Neuron (in vitro differentiated cells): ENCODE results near the gene CRKL.

Source experiments
- H2AFZ ChIP-seq: one replicate; pipeline ENCODE4 v1.6.1; 2013; ENCODE audit warnings: low read depth, mild to moderate bottlenecking, inconsistent platforms, low read length, moderate library complexity
- H3K27me3 ChIP-seq: one replicate; pipeline ENCODE4 v1.6.1; 2013; ENCODE audit warnings: low read length; ENCODE audit not compliant: insufficient read depth
- H3K36me3 ChIP-seq: one replicate; pipeline ENCODE4 v1.6.1; 2013; ENCODE audit warnings: low read length; ENCODE audit not compliant: insufficient read depth
- H3K4me1 ChIP-seq: one replicate; pipeline ENCODE4 v1.6.1; 2013; ENCODE audit warnings: low read length; ENCODE audit not compliant: insufficient read depth
- H3K4me3 ChIP-seq: 2 replicates; pipeline ENCODE4 v1.5.1; 2013; ENCODE audit warnings: mild to moderate bottlenecking, low read length, moderate library complexity
- H3K9me3 ChIP-seq: one replicate; pipeline ENCODE4 v1.6.1; 2013; ENCODE audit warnings: low read length

Gene CRKL

DNA sequence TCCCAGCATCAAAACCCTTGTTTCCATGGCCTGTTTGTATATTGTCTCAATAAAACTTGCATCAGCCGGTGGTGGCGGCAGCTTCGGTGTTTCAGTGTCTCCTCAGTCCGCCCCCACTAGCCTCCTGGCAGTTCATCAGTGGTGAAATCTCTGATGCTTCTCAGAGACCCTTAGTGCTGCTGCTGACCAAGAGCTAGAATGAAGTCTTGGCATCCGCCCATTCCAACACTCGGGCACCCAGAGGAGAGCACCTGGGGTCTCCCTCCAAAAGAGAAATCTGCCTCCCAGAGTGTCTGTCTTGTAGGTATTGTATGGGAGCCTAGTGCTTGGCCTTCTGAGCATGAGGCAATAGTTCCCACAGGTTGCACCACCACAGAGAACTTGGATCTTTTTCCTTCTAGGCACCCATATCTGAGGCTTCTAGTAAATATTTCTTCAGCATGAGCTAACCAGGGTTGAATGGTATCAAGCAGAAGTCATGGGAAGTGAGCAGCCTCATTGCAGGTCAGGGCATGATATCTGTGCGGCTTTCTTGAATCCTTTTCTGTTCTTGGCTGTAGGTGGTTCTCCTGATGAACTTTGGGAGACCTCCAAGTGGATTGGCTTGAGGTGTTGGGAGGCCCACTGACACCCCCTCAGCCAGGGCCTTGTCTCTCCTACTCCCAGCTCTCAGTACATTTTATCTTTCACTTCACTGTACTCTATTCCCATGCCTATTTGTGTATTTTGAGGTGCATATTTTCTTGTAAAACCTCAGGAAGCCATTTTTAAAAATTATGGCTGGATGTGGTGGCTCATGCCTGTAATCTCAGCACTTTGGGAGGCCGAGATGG, 36.7 kb downstream of the CRKL start:
- H3K9me3 ChIP-seq: no peaks in the 10 kb centered on the region
- H2AFZ ChIP-seq: no peak overlapping the region
- peaks cover 47% of the 10 kb centered on the region for H3K36me3 ChIP-seq
- H3K27me3 ChIP-seq: no peaks in the 10 kb centered on the region
- no peak overlapping the region for H3K4me3 ChIP-seq
- H3K4me1 ChIP-seq: no peaks in the 10 kb centered on the region

DNA sequence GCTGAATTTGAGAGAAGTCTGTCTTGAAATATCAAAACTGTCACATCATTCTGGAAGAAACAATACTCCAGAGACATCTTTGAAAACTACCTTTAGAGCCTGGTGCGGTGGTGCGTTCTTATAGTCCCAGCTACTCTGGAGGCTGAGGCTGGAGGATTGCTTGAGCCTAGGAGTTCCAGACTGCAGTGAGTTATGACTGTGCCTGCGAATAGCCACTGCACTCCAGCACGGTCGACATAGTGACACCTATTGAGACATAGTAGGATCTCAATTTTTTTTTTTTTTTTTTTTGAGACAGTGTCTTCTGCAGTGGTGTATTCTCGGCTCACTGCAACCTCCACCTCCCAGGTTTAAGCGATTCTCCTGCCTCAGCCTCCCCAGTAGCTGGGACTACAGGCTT, 38.3 kb downstream of the CRKL start:
- H3K36me3 ChIP-seq: peaks cover 34% of the 10 kb centered on the region
- no peak overlapping the region for H2AFZ ChIP-seq
- H3K9me3 ChIP-seq: no peaks in the 10 kb centered on the region
- H3K4me3 ChIP-seq: no peak overlapping the region
- H3K4me1 ChIP-seq: no peaks in the 10 kb centered on the region
- no peaks in the 10 kb centered on the region for H3K27me3 ChIP-seq

DNA sequence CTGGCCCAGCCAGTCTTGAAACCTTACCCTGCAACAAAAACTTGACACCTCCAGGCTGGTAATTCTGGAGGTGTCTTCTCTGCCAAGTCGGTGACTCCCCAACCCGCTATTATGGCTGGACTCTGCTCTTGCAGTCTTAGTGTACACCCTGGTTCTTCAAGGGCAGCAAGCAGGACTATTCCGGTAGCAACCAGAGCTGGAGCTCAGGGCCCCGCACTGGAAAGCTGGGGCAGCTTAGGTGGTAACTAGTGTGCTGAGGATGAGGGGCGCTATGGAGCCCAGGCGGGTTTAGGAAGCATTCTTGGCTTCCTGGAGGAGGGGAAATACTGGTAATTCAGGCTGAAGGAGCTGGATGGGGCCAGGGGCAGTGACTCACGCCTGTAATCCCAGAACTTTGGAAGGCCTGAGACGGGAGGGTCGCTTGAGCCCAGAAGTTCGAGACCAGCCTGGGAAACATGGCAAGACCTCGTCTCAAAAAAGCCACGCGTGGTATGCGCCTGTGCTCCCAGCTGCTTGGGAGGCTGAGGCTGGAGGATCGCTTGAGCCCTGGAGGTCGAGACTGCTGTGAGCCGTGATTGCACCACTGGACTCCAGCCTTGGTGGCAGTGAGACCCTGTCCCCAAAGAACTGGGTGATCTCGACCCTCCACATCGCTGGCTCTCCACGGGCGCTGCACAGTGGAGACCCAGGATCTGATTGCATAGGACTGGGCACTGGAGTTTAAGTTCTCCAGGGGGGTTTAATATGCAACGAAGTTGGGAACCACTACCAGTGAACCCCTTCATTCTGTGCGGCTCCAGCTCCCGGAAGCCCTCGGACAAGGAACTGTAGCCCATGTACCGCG, 39.3 kb downstream of the CRKL start:
- Histone ChIP-seq H3K4me1 (no peaks in the 10 kb centered on the region), H3K9me3 (no peaks in the 10 kb centered on the region), H3K4me3 (no peak overlapping the region), H2AFZ (no peak overlapping the region), H3K36me3 (peaks cover 25% of the 10 kb centered on the region), H3K27me3 (no peaks in the 10 kb centered on the region)

DNA sequence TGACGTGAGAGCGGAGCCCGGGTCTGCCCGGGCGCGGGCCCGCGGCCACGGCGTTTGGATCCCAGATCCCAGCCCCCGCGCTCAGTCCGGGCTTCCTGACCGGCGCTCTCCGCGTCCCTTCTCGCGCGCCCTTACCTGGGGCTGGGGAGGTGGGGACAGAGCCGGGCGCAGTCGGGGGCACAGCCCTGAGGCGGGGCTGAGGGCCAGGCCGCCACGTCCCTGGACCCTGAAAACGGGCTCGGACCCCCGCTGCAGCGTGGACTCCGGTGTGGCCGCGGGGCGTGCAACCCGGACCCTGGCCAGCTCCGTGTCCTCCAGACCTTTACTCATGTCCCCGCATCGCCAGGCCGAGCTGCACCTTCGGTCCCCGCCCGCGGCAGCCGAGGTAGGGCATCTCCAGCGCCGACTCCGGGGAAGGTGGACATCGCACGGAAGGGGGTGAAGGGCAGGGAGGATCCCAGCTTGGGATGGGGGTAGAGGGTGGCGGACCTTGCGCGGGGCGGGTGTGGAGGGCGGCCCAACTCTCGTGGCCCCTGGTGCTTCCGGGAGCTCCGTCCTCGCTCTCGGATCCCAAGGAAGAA, 40.0 kb downstream of the CRKL start:
- Histone ChIP-seq H3K9me3 (no peaks in the 10 kb centered on the region), H3K4me3 (no peak overlapping the region), H3K4me1 (no peaks in the 10 kb centered on the region), H3K27me3 (no peaks in the 10 kb centered on the region), H3K36me3 (peaks cover 19% of the 10 kb centered on the region), H2AFZ (no peak overlapping the region)

DNA sequence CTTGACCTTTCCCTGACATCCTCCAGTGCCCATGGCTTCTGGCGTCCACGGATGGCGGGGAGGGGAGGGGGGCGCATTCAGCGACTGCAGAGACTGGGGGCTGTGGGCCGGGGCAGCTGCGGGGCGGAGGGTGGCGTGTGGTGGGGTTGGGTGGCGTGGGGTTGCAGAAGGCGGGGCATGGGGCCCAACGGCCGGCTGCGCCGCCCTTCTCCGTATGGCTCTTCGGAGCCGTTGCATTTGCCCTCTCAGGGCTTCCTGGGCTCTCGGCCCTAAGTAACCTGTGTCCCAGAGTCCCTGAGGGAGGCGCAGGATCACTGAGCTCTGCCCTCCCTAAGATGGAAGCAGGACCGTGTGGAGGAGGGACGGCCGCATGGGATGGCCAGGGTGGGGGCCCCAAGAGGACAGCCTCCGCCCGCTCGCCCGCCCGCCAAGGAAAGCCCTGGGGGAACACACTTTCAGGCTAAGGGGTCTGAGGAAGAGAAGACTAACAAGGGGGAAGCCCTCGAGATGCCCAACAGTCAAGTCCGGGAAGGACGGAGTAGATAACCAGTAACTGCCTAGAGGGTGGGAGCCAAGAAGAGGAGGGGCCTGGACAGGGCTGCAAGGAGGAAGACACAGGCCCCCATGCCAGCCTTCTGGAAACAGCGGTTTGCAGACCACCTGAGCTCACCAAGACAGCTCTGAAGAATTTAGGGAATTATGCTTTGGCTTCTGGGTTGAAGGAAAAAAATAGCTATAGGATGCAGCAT, 40.6 kb downstream of the CRKL start:
- Histone ChIP-seq H2AFZ (no peak overlapping the region), H3K4me3 (no peak overlapping the region), H3K27me3 (peaks cover 5% of the 10 kb centered on the region), H3K36me3 (peaks cover 13% of the 10 kb centered on the region), H3K4me1 (no peaks in the 10 kb centered on the region), H3K9me3 (no peaks in the 10 kb centered on the region)

DNA sequence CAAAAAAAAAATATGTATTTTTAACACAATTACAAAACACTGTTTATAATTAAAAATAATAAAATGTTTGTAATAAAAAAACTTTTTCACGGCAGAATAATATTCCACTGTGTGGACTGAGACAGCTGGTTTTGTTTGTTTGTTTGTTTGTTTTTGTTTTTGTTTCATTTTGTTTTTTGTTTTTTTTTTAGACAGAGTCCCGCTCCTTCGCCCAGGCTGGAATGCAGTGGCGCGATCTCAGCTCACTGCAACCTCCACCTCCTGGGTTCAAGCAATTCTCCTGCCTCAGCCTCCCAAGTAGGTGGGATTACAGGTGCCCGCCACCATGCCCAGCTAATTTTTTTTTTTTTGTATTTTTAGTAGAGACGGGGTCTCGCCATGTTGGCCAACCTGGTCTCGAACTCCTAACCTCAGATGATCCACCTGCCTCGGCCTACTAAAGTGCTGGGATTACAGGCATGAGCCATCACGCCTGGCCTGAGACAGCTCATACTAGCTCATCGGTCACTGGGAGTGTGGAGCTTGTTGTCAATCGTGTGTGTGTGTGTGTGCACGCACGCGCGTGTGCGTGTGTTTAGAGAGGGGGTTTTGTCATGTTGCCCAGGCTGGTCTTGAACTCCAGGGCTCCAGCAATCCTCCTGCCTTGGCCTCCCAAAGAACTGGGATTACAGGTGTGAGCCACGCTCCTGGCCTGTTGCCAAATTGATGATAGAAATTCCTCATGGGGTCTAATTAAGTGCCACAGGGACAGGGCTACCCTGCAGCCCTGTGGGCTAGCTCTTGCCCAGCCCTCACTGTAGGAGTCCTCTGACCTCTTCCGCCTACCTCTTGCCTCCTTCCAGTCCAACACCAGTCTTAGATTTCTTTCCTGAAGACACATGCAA, 42.6 kb downstream of the CRKL start:
- Histone ChIP-seq H3K36me3 (no peaks in the 10 kb centered on the region), H3K4me3 (no peak overlapping the region), H3K27me3 (peaks cover 23% of the 10 kb centered on the region), H2AFZ (no peak overlapping the region), H3K4me1 (peaks cover 7% of the 10 kb centered on the region), H3K9me3 (no peaks in the 10 kb centered on the region)

DNA sequence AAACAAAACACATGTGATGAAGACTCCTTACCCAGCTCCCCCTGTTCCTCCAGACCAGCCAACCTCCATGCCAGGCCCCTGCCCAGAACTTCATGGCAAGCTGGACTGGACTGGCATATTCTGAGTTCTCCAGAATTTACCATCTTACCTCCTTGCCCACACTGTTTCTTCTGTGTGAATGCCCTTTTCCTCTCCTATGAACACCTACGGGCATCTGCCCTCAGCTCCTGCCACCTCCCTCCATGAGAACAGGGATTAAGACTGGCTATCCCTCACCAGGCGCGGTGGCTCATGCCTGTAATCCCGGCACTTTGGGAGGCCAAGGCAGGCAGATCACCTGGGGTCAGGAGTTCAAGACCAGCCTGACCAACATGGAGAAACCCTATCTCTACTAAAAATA, 43.4 kb downstream of the CRKL start:
- peaks cover 29% of the 10 kb centered on the region for H3K27me3 ChIP-seq
- no peak overlapping the region for H2AFZ ChIP-seq
- H3K4me3 ChIP-seq: no peak overlapping the region
- H3K9me3 ChIP-seq: no peaks in the 10 kb centered on the region
- H3K4me1 ChIP-seq: peaks cover 7% of the 10 kb centered on the region
- no peaks in the 10 kb centered on the region for H3K36me3 ChIP-seq

DNA sequence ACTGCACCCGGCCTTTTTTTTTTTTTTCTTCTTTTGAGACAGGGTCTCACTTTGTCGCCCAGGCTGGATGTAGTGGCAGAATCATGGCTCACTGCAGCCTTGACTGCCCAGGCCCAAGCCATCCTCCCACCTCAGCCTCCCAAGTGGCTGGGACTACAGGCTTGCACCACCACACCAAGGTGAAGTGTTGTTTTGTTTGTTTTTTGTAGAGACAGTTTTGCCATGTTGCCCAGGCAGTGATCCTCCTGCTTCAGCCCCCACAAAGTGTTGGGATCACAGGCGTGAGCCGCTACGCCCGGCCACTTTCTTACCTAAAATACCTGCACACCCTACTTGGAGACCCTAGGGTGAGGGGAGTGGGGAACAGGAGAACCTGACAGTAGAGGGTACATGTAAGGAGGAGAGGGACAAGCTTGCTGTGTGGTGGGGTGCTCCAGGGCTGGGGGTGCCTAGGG, 45.3 kb downstream of the CRKL start:
- no peaks in the 10 kb centered on the region for H3K9me3 ChIP-seq
- H3K4me1 ChIP-seq: peaks cover 13% of the 10 kb centered on the region
- H3K36me3 ChIP-seq: no peaks in the 10 kb centered on the region
- peaks cover 35% of the 10 kb centered on the region for H3K27me3 ChIP-seq
- no peak overlapping the region for H3K4me3 ChIP-seq
- H2AFZ ChIP-seq: no peak overlapping the region

DNA sequence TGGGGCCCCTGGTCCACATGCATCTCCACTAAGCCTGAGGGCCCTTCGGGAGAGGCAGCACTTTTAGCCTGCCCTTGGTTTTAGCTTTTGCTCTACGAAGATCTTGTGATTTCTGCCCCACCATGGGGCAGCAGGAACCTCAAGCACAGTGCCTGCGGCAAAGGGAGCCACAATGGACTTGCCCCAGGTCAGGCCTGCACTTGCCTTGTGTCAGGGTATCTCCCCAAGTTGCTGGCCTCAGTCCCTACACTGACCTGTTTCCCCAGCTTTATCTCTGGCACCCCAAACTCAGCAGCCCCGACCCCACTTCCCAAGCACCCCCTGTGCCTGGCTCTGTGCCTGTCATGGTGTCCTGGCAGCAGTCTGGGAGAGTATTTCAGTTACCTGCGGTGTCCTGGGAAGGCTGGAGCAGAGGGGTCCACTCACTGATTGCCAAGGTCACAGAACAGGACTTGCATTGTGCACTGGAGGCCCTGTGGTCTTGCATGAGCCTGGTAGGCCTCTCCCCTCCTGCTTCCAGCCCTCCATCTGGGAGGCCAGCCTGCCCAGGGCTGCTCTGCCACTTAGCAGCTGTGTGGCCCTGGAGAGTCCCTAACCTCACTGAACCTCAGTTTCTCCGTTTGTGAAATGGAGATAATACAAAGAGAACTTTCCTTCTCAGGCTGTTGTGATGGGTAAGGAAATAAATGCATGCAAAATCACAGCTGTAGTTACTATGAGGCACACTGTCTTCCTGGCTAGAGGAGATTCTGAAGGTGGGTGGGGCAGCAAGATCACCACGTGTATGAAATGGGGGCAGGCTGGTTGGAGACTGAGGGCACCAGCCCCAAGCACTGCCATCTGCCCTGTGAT, 46.2 kb downstream of the CRKL start:
- Histone ChIP-seq H3K4me3 (no peak overlapping the region), H2AFZ (no peak overlapping the region), H3K27me3 (peaks cover 35% of the 10 kb centered on the region), H3K4me1 (peaks cover 21% of the 10 kb centered on the region), H3K9me3 (no peaks in the 10 kb centered on the region), H3K36me3 (no peaks in the 10 kb centered on the region)

DNA sequence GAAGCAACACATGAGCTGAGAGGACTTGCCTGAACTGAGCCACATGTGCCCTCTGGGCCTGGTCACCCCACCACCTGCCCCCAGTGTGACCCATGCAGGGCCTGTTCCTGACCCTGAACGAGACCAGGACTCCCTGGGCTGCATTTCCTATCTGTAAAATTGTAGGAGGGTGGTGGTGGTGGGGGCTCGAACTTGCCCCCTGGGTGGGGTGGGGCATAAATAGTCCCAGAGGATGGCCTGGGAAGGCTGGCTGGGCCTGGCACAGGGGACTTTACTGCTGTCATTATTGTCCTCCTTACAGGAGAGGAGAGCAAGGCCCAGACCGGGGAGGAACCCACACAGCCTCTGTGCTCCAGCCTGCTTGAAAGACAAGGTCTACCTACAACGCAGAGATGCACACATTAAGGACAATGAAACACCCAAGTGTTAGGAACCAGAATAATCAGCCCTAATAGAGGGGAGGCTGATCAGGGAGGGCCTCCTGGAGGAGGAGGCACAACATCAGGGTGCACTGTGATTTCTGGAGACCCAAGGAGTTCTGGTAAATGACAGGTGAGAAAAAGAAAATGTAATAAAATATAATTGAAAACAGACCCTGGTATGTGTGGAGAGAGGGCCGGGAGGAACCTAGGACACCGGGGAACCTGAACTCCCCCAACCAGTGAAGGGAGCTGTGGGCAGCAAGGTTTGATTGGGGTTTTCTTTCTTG, 47.0 kb downstream of the CRKL start:
- H2AFZ ChIP-seq: no peak overlapping the region
- H3K9me3 ChIP-seq: no peaks in the 10 kb centered on the region
- peak overlapping the region; percentile 20 for H3K4me3 ChIP-seq
- H3K36me3 ChIP-seq: no peaks in the 10 kb centered on the region
- H3K4me1 ChIP-seq: peaks cover 21% of the 10 kb centered on the region
- peaks cover 35% of the 10 kb centered on the region for H3K27me3 ChIP-seq

DNA sequence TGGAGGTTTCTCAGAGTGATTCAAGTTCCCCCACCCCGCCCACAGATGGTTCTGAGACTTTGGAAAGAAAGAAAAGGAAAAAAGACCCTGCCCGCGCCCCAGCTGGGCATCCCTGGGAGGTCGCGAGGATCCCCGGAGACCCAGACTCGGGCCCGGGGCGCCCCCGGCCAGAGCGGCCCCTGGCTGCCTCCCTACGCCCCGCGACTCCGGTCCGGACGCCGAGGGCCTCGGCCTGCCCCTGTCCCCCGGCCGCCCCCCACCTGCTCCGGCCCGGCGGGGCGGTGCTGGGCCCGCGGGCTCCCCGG, 47.5 kb downstream of the CRKL start:
- peaks cover 35% of the 10 kb centered on the region for H3K27me3 ChIP-seq
- no peaks in the 10 kb centered on the region for H3K9me3 ChIP-seq
- H3K4me3 ChIP-seq: peak overlapping the region; percentile 20
- no peak overlapping the region for H2AFZ ChIP-seq
- no peaks in the 10 kb centered on the region for H3K36me3 ChIP-seq
- peaks cover 21% of the 10 kb centered on the region for H3K4me1 ChIP-seq
